K562 (cell line): ENCODE results near the gene RGS12.

Experiments used
- CTCF ChIP-seq, 3 experiments: IDR thresholded peaks in 2 of 3; conservative IDR thresholded peaks in 1 of 3; 2 replicates each; pipeline ENCODE4 v1.5.1; 2011 to 2012; ENCODE audit warnings: low read length in 3 of 3, mild to moderate bottlenecking in 3 of 3, control low read depth in 2 of 3, improper control_type of control experiment in 1 of 3, inconsistent platforms in 1 of 3, low read depth in 1 of 3, mixed read lengths in 1 of 3, moderate library complexity in 1 of 3; ENCODE audit not compliant: insufficient read depth in 2 of 3
- FOXA1 ChIP-seq: fragments of 450-650 bp; IDR thresholded peaks from 2 replicates; pipeline ENCODE4 v1.6.1; 2016; ENCODE audit warnings: mild to moderate bottlenecking, borderline replicate concordance
- NONO ChIP-seq, 2 experiments: fragments of 200-400 bp in 1 of 2; fragments of 450-650 bp in 1 of 2; formaldehyde crosslinking in 1 of 2; IDR thresholded peaks; 2 replicates each; pipeline ENCODE4 v1.6.1; 2017; ENCODE audit warnings: low read depth in 2 of 2, mild to moderate bottlenecking in 2 of 2, moderate library complexity in 2 of 2, low read length in 1 of 2
- RAD21 ChIP-seq, 2 experiments: fragments of 250-450 bp in 1 of 2; fragments of 450-650 bp in 1 of 2; sonication (Bioruptor Pico) in 1 of 2; formaldehyde crosslinking in 1 of 2; IDR thresholded peaks in 1 of 2; conservative IDR thresholded peaks in 1 of 2; 2 replicates each; pipeline versions ENCODE4 v1.4.0 to v1.8.0; 2020 to 2022; ENCODE audit warnings: mild to moderate bottlenecking in 2 of 2, moderate library complexity in 1 of 2
- SP1 ChIP-seq: sonication (generic); formaldehyde crosslinking; IDR thresholded peaks from 2 replicates; pipeline ENCODE4 v1.8.1; 2022; ENCODE audit warnings: mild to moderate bottlenecking, missing genetic modification reagents
- TARDBP ChIP-seq: fragments of 450-650 bp; IDR thresholded peaks from 2 replicates; pipeline ENCODE4 v1.6.1; 2016
- ZC3H8 ChIP-seq: fragments of 450-650 bp; IDR thresholded peaks from 2 replicates; pipeline ENCODE4 v1.6.1; 2017
- ZNF75A ChIP-seq: fragments of 450-650 bp; formaldehyde crosslinking; IDR thresholded peaks from 2 replicates; pipeline ENCODE4 v1.4.0; 2020; ENCODE audit warnings: mild to moderate bottlenecking

- TF ChIP-seq SP1 (no peak), TARDBP (no peak), CTCF (IDR thresholded peaks at IDR 0.05 in 2 of 3, conservative IDR thresholded peaks at IDR 0.05 in 1 of 3; ENCODE audit: insufficient read depth in 2 of 3, low read depth in 1 of 3, low read length in 3 of 3) (no peak), RAD21 (CRISPR knock-in tag; conservative IDR thresholded peaks at IDR 0.05 in 1 of 2, IDR thresholded peaks at IDR 0.05 in 1 of 2) (no peak), ZNF75A (CRISPR knock-in tag) (no peak), ZC3H8 (no peak), NONO (IDR thresholded peaks at IDR 0.05; ENCODE audit: low read depth in 2 of 2, low read length in 1 of 2) (no peak), FOXA1 (no peak)
Measured at GRCh38 chr4:3285558-3286334, 7.1 kb upstream of the RGS12 start.
